ENCODE results near the gene NXPH1.

Gene NXPH1

GRCh38 chr7:8436965-8437364 lies 3.6 kb downstream of the NXPH1 start:
- DNase-seq (ENCODE audit: low read depth) = no peak

- no peak for DNase-seq (ENCODE audit: low read depth)
Observed at GRCh38 chr7:8437606-8438005, 4.2 kb downstream of the NXPH1 start.

GRCh38 chr7:8440670-8441069 lies 7.3 kb downstream of the NXPH1 start:
- DNase-seq (ENCODE audit: low read depth) = no peak

- DNase-seq (ENCODE audit: low read depth) = no peak
Observed at GRCh38 chr7:8441106-8441965, 7.9 kb downstream of the NXPH1 start.

GRCh38 chr7:8442051-8442813 lies 8.8 kb downstream of the NXPH1 start:
- DNase-seq (ENCODE audit: low read depth) = no peak

GRCh38 chr7:8442814-8443304 lies 9.4 kb downstream of the NXPH1 start:
- no peak for DNase-seq (ENCODE audit: low read depth)

GRCh38 chr7:8443576-8444467 lies 10.4 kb downstream of the NXPH1 start:
- DNase-seq (ENCODE audit: low read depth) = no peak

- DNase-seq (ENCODE audit: low read depth) = no peak
Observed at GRCh38 chr7:8444468-8444769, 11.0 kb downstream of the NXPH1 start.

GRCh38 chr7:8453535-8453934 lies 20.1 kb downstream of the NXPH1 start:
- no peak for DNase-seq (ENCODE audit: low read depth)

GRCh38 chr7:8455426-8455825 lies 22.0 kb downstream of the NXPH1 start:
- DNase-seq (ENCODE audit: low read depth) = no peak

GRCh38 chr7:8462309-8462708 lies 28.9 kb downstream of the NXPH1 start:
- DNase-seq (ENCODE audit: low read depth) = no peak

GRCh38 chr7:8465338-8465737 lies 31.9 kb downstream of the NXPH1 start:
- no peak for DNase-seq (ENCODE audit: low read depth)

GRCh38 chr7:8480527-8480926 lies 47.1 kb downstream of the NXPH1 start:
- DNase-seq (ENCODE audit: low read depth) = no peak

- DNase-seq (ENCODE audit: low read depth) = no peak
Observed at GRCh38 chr7:8481096-8481495, 47.7 kb downstream of the NXPH1 start.

GRCh38 chr7:8481752-8482446 lies 48.5 kb downstream of the NXPH1 start:
- no peak for DNase-seq (ENCODE audit: low read depth)

GRCh38 chr7:8490391-8491045 lies 57.1 kb downstream of the NXPH1 start:
- DNase-seq (ENCODE audit: low read depth) = no peak

- DNase-seq (ENCODE audit: low read depth) = no peak
Observed at GRCh38 chr7:8491106-8491505, 57.7 kb downstream of the NXPH1 start.

GRCh38 chr7:8491544-8492489 lies 58.4 kb downstream of the NXPH1 start:
- DNase-seq (ENCODE audit: low read depth) = no peak

- DNase-seq (ENCODE audit: low read depth) = no peak
Observed at GRCh38 chr7:8499128-8499527, 65.7 kb downstream of the NXPH1 start.

GRCh38 chr7:8500286-8500685 lies 66.9 kb downstream of the NXPH1 start:
- no peak for DNase-seq (ENCODE audit: low read depth)
